Panc1 (cell line): ENCODE measurements around the gene SGPP2. TPM values are rescaled to one million over a fixed set of nuclear protein-coding genes. Genes with fewer than 3 reads are reported as not detected.

Source experiments
- ATAC-seq: fragments of 200-7000 bp; cut with Tn5 transposase; 2 replicates; pipeline ENCODE4 v1.9.1; 2020; ENCODE audit warnings: mild to moderate bottlenecking, moderate library complexity
- BruUV-seq: library from RNA; stranded (reverse); fragments of 400-500 nt; replicated peaks from 2 replicates; lab custom pipeline; 2021; lab: Mats Ljungman, UMichigan
- CTCF ChIA-PET: fragments of 300-600 bp; sonication (Branson Sonifier 250); formaldehyde crosslinking; loops from one replicate; lab custom pipeline; 2022; ENCODE audit warnings: antibody characterized with exemption; lab: Charles Lee
- POLR2A ChIA-PET: fragments of 300-600 bp; sonication (Branson Sonifier 250); formaldehyde crosslinking; loops from one replicate; lab custom pipeline; 2022; ENCODE audit warnings: antibody characterized with exemption; lab: Charles Lee
- DNase-seq: peaks from one replicate; pipeline ENCODE4 v3.0.0-alpha.2; 2010; ENCODE audit warnings: low read depth, low spot score
- H3K27ac ChIP-seq: 2 replicates; pipeline ENCODE4 v1.5.1; 2011; ENCODE audit warnings: mild to moderate bottlenecking, low read length, inconsistent platforms
- H3K27me3 ChIP-seq: fragments of 200-500 bp; sonication (Bioruptor generic); 2 replicates; pipeline ENCODE4 v1.6.0; 2014; ENCODE audit warnings: low read length, inconsistent platforms; ENCODE audit not compliant: control insufficient read depth, insufficient read depth
- H3K36me3 ChIP-seq: fragments of 200-500 bp; sonication (Bioruptor generic); 2 replicates; pipeline ENCODE4 v1.5.1; 2014; ENCODE audit warnings: inconsistent platforms, mild to moderate bottlenecking, low read length, moderate library complexity; ENCODE audit not compliant: control insufficient read depth, insufficient read depth
- H3K4me1 ChIP-seq: 2 replicates; pipeline ENCODE4 v1.5.1; 2011; ENCODE audit warnings: inconsistent platforms, mild to moderate bottlenecking, low read length, moderate library complexity; ENCODE audit not compliant: control insufficient read depth, insufficient read depth
- H3K4me3 ChIP-seq, 2 experiments: 2 replicates each; pipeline ENCODE4 v1.5.1; 2011 to 2012; ENCODE audit warnings: low read depth in 2 of 2, low read length in 2 of 2, mild to moderate bottlenecking in 2 of 2, inconsistent platforms in 1 of 2, moderate library complexity in 1 of 2
- H3K9me3 ChIP-seq: fragments of 200-500 bp; sonication (Bioruptor generic); 2 replicates; pipeline ENCODE4 v1.5.1; 2014; ENCODE audit warnings: low read depth, mild to moderate bottlenecking, inconsistent platforms, low read length, moderate library complexity; ENCODE audit not compliant: control insufficient read depth, insufficient read depth
- POLR2AphosphoS5 ChIP-seq: IDR thresholded peaks from 2 replicates; pipeline ENCODE4 v1.6.1; 2012; ENCODE audit warnings: mild to moderate bottlenecking, low read depth, low read length, moderate library complexity
- SIN3A ChIP-seq: IDR thresholded peaks from 2 replicates; pipeline ENCODE4 v1.6.1; 2012; ENCODE audit warnings: low read depth, mild to moderate bottlenecking, low read length, moderate library complexity, borderline replicate concordance; ENCODE audit not compliant: insufficient read depth
- TCF7L2 ChIP-seq: IDR thresholded peaks from 2 replicates; pipeline ENCODE4 v1.6.1; 2011; ENCODE audit warnings: mild to moderate bottlenecking, low read depth, low read length, inconsistent platforms
- in situ Hi-C: cut with HindIII; loops from 2 replicates; pipeline ENCODE4 v1.10.0; 2016; ENCODE audit warnings: low sequenced_read_pairs, low pct_unique_long_range_greater_than_20kb
- intact Hi-C: fragments of 100-400 bp; cut with micrococcal nuclease; formaldehyde crosslinking; loops from one replicate; pipeline ENCODE4 v1.10.0; 2022; ENCODE audit not compliant: unreplicated experiment
- total RNA-seq: library from RNA; stranded (reverse); gene quantifications from one replicate; pipeline ENCODE4 v1.2.1, GENCODE V29; 2021; ENCODE audit not compliant: unreplicated experiment
- TF ChIP-seq, protein P1 (sequence below), 2 experiments: IDR thresholded peaks; 2 replicates each; pipeline ENCODE4 v1.6.1; 2011 to 2012; ENCODE audit warnings: low read depth in 2 of 2, control low read depth in 1 of 2, low read length in 1 of 2, mild to moderate bottlenecking in 1 of 2, moderate library complexity in 1 of 2; ENCODE audit not compliant: insufficient read depth in 1 of 2
- TF ChIP-seq, protein P2 (sequence below): fragments of 450-650 bp; IDR thresholded peaks from 2 replicates; pipeline ENCODE4 v1.5.1; 2017; ENCODE audit warnings: mild to moderate bottlenecking

The SGPP2 gene
- total RNA-seq, 1 experiment from 2014 or later: 0.05 TPM

DNA sequence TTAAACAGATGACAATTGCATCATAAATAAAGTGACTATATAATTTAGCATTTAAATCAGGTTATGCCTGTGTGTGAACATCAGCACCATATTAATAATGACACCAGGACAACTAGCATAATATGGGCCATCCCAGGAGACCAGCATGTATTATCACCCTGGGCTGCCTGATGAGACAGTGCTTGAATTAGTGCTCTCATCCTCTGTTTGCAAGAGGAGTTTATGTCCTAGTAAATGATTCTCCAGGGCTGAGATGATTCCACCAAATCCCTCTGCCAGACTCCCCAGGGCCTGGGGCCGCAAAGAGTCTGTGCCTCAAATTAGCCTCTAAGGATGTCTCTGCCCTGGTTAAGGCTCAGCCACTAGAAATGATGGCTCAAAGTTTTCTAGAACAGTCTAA, 97.7 kb downstream of the SGPP2 start:
- no TSS peak for BruUV-seq
- Histone ChIP-seq H3K4me3 (no peak overlapping the region), H3K36me3 (no peaks in the 10 kb centered on the region), H3K27me3 (no peaks in the 10 kb centered on the region), H3K9me3 (no peaks in the 10 kb centered on the region), H3K27ac (no peak overlapping the region), H3K4me1 (no peaks in the 10 kb centered on the region)
- CTCF ChIA-PET: no interaction called here
- DNase-seq (no peak), ATAC-seq (no peak)
- POLR2A ChIA-PET: no interaction called here
- TF ChIP-seq POLR2AphosphoS5: no peak
- TF ChIP-seq, protein P1, sequence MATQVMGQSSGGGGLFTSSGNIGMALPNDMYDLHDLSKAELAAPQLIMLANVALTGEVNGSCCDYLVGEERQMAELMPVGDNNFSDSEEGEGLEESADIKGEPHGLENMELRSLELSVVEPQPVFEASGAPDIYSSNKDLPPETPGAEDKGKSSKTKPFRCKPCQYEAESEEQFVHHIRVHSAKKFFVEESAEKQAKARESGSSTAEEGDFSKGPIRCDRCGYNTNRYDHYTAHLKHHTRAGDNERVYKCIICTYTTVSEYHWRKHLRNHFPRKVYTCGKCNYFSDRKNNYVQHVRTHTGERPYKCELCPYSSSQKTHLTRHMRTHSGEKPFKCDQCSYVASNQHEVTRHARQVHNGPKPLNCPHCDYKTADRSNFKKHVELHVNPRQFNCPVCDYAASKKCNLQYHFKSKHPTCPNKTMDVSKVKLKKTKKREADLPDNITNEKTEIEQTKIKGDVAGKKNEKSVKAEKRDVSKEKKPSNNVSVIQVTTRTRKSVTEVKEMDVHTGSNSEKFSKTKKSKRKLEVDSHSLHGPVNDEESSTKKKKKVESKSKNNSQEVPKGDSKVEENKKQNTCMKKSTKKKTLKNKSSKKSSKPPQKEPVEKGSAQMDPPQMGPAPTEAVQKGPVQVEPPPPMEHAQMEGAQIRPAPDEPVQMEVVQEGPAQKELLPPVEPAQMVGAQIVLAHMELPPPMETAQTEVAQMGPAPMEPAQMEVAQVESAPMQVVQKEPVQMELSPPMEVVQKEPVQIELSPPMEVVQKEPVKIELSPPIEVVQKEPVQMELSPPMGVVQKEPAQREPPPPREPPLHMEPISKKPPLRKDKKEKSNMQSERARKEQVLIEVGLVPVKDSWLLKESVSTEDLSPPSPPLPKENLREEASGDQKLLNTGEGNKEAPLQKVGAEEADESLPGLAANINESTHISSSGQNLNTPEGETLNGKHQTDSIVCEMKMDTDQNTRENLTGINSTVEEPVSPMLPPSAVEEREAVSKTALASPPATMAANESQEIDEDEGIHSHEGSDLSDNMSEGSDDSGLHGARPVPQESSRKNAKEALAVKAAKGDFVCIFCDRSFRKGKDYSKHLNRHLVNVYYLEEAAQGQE (IDR thresholded peaks at IDR 0.05; ENCODE audit: insufficient read depth in 1 of 2, low read depth in 2 of 2, low read length in 1 of 2): no peak
- no peak for TF ChIP-seq SIN3A
- TF ChIP-seq, protein P2, sequence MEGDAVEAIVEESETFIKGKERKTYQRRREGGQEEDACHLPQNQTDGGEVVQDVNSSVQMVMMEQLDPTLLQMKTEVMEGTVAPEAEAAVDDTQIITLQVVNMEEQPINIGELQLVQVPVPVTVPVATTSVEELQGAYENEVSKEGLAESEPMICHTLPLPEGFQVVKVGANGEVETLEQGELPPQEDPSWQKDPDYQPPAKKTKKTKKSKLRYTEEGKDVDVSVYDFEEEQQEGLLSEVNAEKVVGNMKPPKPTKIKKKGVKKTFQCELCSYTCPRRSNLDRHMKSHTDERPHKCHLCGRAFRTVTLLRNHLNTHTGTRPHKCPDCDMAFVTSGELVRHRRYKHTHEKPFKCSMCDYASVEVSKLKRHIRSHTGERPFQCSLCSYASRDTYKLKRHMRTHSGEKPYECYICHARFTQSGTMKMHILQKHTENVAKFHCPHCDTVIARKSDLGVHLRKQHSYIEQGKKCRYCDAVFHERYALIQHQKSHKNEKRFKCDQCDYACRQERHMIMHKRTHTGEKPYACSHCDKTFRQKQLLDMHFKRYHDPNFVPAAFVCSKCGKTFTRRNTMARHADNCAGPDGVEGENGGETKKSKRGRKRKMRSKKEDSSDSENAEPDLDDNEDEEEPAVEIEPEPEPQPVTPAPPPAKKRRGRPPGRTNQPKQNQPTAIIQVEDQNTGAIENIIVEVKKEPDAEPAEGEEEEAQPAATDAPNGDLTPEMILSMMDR: no peak
- no peak for TF ChIP-seq TCF7L2
- in situ Hi-C loops: no loop called here
- intact Hi-C loops: no loop called here

DNA sequence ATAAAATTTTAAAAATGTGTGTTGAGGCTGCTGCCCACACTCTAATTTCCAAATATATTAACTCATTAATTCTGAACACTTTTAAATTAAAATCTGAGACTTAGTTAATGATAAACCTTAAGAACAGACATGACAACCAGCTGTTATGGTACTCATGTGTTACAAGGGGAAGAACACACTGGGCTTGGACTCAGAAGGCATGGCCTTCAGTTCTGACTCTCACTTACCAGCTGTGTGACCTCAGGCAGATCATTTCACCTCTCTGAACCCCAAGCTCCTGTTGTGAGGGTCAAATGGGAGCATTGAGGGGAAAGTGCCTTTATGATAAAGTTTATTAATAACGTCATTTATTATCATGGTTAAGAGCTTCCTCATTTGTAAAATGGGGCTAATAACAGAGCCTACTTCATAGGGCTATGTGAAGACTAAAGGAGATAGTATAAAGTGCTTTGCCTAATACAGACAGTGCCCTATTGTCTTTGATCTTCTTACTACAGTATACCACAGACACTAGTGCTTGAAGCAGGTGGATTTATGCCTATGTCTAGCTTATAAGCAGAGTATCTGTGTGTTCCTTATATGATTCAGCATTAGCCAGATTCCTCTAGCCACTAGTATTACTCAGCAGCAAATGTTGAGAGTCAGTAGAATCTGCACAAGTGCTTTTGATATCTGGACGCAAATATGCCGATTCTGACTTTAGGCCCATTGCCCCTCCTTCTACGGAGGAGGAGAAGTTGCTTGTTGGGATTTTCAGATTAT, 99.6 kb downstream of the SGPP2 start:
- BruUV-seq: no TSS peak
- intact Hi-C loops (no loop called here), in situ Hi-C loops (no loop called here)
- Histone ChIP-seq H3K27ac (no peak overlapping the region), H3K4me3 (no peak overlapping the region), H3K27me3 (no peaks in the 10 kb centered on the region), H3K4me1 (no peaks in the 10 kb centered on the region), H3K9me3 (no peaks in the 10 kb centered on the region), H3K36me3 (no peaks in the 10 kb centered on the region)
- POLR2A ChIA-PET: no interaction called here
- CTCF ChIA-PET: no interaction called here
- no peak for ATAC-seq
- TF ChIP-seq TCF7L2 (no peak), SIN3A (no peak), POLR2AphosphoS5 (no peak)
- TF ChIP-seq, protein P1 (IDR thresholded peaks at IDR 0.05; ENCODE audit: insufficient read depth in 1 of 2, low read depth in 2 of 2, low read length in 1 of 2): no peak
- TF ChIP-seq, protein P2: no peak
- DNase-seq: no peak
